OCI-LY3 (cell line): ENCODE data around the gene TYW1.
"Not testable (repeated sequence)": the region's sequence is repeated elsewhere in the genome, so short reads cannot be mapped to it uniquely, and the experiment has no call there.

ENCODE experiments used
- CTCF ChIP-seq: fragments of 200-600, 300-600 bp; sonication (generic); IDR thresholded peaks from 2 replicates; pipeline ENCODE4 v1.5.1; 2014; ENCODE audit warnings: antibody characterized with exemption, low read length, low read depth
- EZH2phosphoT487 ChIP-seq: fragments of 200-600 bp; shearing (Covaris generic); IDR thresholded peaks from 2 replicates; pipeline ENCODE4 v1.6.1; 2018; ENCODE audit warnings: antibody characterized with exemption, mixed run types, low read depth

- not testable (repeated sequence) for TF ChIP-seq CTCF, EZH2phosphoT487
Measured at GRCh38 chr7:67242871-67243270, 246.2 kb downstream of the TYW1 start.
